GM12878 (cell line): Measurements from ENCODE around the gene GPR31.

Experiments used
- CBFB ChIP-seq: IDR thresholded peaks from 2 replicates; pipeline ENCODE4 v1.6.1; 2016; ENCODE audit warnings: antibody characterized with exemption, low read depth
- CEBPB ChIP-seq, 2 experiments: fragments of 150-350 bp in 1 of 2; IDR thresholded peaks; 2 replicates each; pipeline ENCODE4 v1.6.1; 2012 to 2014; ENCODE audit warnings: low read depth in 2 of 2, low read length in 2 of 2, borderline replicate concordance in 1 of 2, inconsistent platforms in 1 of 2
- GATAD2B ChIP-seq: fragments of 450-650 bp; conservative IDR thresholded peaks from 2 replicates; pipeline ENCODE4 v1.6.1; 2017; ENCODE audit warnings: low read depth, mild to moderate bottlenecking, moderate library complexity
- IKZF2 ChIP-seq, 2 experiments: fragments of 450-650 bp; IDR thresholded peaks; 2 replicates each; pipeline ENCODE4 v1.6.1; 2017; ENCODE audit warnings: mild to moderate bottlenecking in 2 of 2, moderate library complexity in 2 of 2
- PBX3 ChIP-seq: IDR thresholded peaks from 2 replicates; pipeline ENCODE4 v1.6.1; 2011; ENCODE audit warnings: mild to moderate bottlenecking, low read depth, low read length, moderate library complexity; ENCODE audit not compliant: insufficient replicate concordance
- POLR2A ChIP-seq: IDR thresholded peaks from 2 replicates; pipeline ENCODE4 v1.6.1; 2011; ENCODE audit warnings: low read depth, mild to moderate bottlenecking, low read length
- ZBTB11 ChIP-seq: fragments of 450-650 bp; formaldehyde crosslinking; IDR thresholded peaks from 2 replicates; pipeline ENCODE4 v1.5.0; 2022; ENCODE audit warnings: mild to moderate bottlenecking, missing genetic modification characterization

GRCh38 chr6:167153521-167153959 is 4.2 kb downstream of the GPR31 start:
- TF ChIP-seq ZBTB11 (CRISPR knock-in tag) = no peak
- TF ChIP-seq CEBPB (IDR thresholded peaks at IDR 0.05; ENCODE audit: borderline replicate concordance in 1 of 2, low read depth in 2 of 2, low read length in 2 of 2) = 0 out of 4 replicates have a peak, but pooled peaks of 1 of the 2 experiments have one; percentile 9
- TF ChIP-seq POLR2A = no peak
- no peak for TF ChIP-seq PBX3
- TF ChIP-seq GATAD2B = peak; percentile 61; the same call in 1 of the 2 replicates
- peak; percentile 83 to 84 for TF ChIP-seq IKZF2 (IDR thresholded peaks at IDR 0.05)
- 0 out of 2 replicates have a peak, but pooled peaks have one; percentile 10 for TF ChIP-seq CBFB
